HepG2 (cell line): ENCODE results near the gene C11orf71. TPM values are rescaled to one million over a fixed set of nuclear protein-coding genes. Genes with fewer than 3 reads are reported as not detected.

ENCODE experiments used
- ATAC-seq: fragments of 200-7000 bp; cut with Tn5 transposase; 3 replicates; pipeline ENCODE4 v1.9.1; 2020; ENCODE audit warnings: mild to moderate bottlenecking, moderate library complexity
- BruUV-seq: library from RNA; stranded (reverse); fragments of 400-500 nt; replicated peaks from 2 replicates; lab custom pipeline; 2021; lab: Mats Ljungman, UMichigan
- CTCF ChIA-PET: fragments of 300-600 bp; formaldehyde crosslinking; extraction: SDS; loops from one replicate; lab custom pipeline; 2021; ENCODE audit warnings: low total read pairs, inconsistent platforms, low intra/inter-chr PET ratio; lab: Yijun Ruan, JAX
- POLR2A ChIA-PET: fragments of 350-600 bp; sonication (Branson Sonifier 250); formaldehyde crosslinking; loops from one replicate; lab custom pipeline; 2020; ENCODE audit warnings: antibody characterized with exemption, inconsistent platforms; lab: Yijun Ruan, JAX
- DNase-seq: peaks from one replicate; pipeline ENCODE4 v3.0.0-alpha.2; 2015; ENCODE audit warnings: low spot score
- FAIRE-seq: peaks from 3 replicates; lab custom pipeline; 2011; peaks lifted over from hg19 to GRCh38; lab: Jason Lieb, UNC
- H2AFZ ChIP-seq: one replicate; pipeline ENCODE4 v1.6.1; 2011; ENCODE audit warnings: low read length, inconsistent platforms
- H3K27ac ChIP-seq: fragments of 300-600 bp; 3 replicates; pipeline ENCODE4 v1.8.0; 2011; ENCODE audit warnings: mixed run types, mild to moderate bottlenecking, mixed read lengths, low read length, inconsistent platforms; ENCODE audit not compliant: insufficient read depth; ENCODE audit errors: extremely low read length
- H3K27me3 ChIP-seq, 2 experiments: fragments of 200-600 bp in 1 of 2; 2 replicates in 1 of 2; 3 replicates in 1 of 2; pipeline versions ENCODE4 v1.6.0 to v1.8.0; 2011; ENCODE audit warnings: low read length in 2 of 2, mild to moderate bottlenecking in 2 of 2, moderate library complexity in 2 of 2, inconsistent platforms in 1 of 2; ENCODE audit not compliant: insufficient read depth in 2 of 2, control insufficient read depth in 1 of 2
- H3K36me3 ChIP-seq, 2 experiments: fragments of 200-600 bp in 1 of 2; replicated peaks in 1 of 2; 2 replicates in 1 of 2; 3 replicates in 1 of 2; pipeline versions ENCODE4 v1.5.1 to v1.8.0; 2011; ENCODE audit warnings: low read length in 2 of 2, inconsistent platforms in 1 of 2; ENCODE audit not compliant: insufficient read depth in 2 of 2, control insufficient read depth in 1 of 2
- H3K4me1 ChIP-seq: 2 replicates; pipeline ENCODE4 v1.5.1; 2012; ENCODE audit warnings: low read length, inconsistent platforms; ENCODE audit not compliant: insufficient read depth
- H3K4me2 ChIP-seq: 2 replicates; pipeline ENCODE4 v1.6.0; 2011; ENCODE audit warnings: low read depth, low read length, inconsistent platforms
- H3K4me3 ChIP-seq, 3 experiments: fragments of 200-600 bp in 1 of 3; sonication (generic), shearing (Covaris generic) in 1 of 3; replicated peaks in 1 of 3; 2 replicates each; pipeline ENCODE4 v1.5.1; 2011 to 2016; ENCODE audit warnings: low read length in 3 of 3, inconsistent platforms in 2 of 3, low read depth in 2 of 3, mild to moderate bottlenecking in 2 of 3, control low read depth in 1 of 3, mixed read lengths in 1 of 3; ENCODE audit not compliant: insufficient read depth in 1 of 3
- H3K79me2 ChIP-seq: one replicate; pipeline ENCODE4 v1.6.1; 2011; ENCODE audit warnings: low read length, inconsistent platforms; ENCODE audit not compliant: insufficient read depth
- H3K9ac ChIP-seq: 2 replicates; pipeline ENCODE4 v1.6.0; 2011; ENCODE audit warnings: mild to moderate bottlenecking, low read depth, low read length, inconsistent platforms; ENCODE audit not compliant: insufficient read depth
- H3K9me3 ChIP-seq: 2 replicates; pipeline ENCODE4 v1.5.1; 2012; ENCODE audit warnings: mild to moderate bottlenecking, low read length
- H4K20me1 ChIP-seq: 2 replicates; pipeline ENCODE4 v1.6.0; 2011; ENCODE audit warnings: inconsistent platforms, mild to moderate bottlenecking, low read length, moderate library complexity; ENCODE audit not compliant: insufficient read depth
- CHCHD3 ChIP-seq: sonication (generic); formaldehyde crosslinking; IDR thresholded peaks from 2 replicates; pipeline ENCODE4 v1.8.0; 2022; ENCODE audit warnings: mild to moderate bottlenecking, missing genetic modification reagents, moderate library complexity
- FOXC1 ChIP-seq: sonication (generic); formaldehyde crosslinking; IDR thresholded peaks from 2 replicates; pipeline ENCODE4 v1.8.0; 2022; ENCODE audit warnings: mild to moderate bottlenecking, missing genetic modification reagents, borderline replicate concordance
- NONO ChIP-seq, 2 experiments: fragments of 450-650 bp in 1 of 2; sonication (generic) in 1 of 2; formaldehyde crosslinking in 1 of 2; IDR thresholded peaks in 1 of 2; conservative IDR thresholded peaks in 1 of 2; 2 replicates each; pipeline versions ENCODE4 v1.6.1 to v1.8.0; 2017 to 2022; ENCODE audit warnings: mild to moderate bottlenecking in 1 of 2, missing genetic modification reagents in 1 of 2, moderate library complexity in 1 of 2
- TGIF2 ChIP-seq: IDR thresholded peaks from 2 replicates; pipeline ENCODE4 v1.6.1; 2016; ENCODE audit warnings: control low read depth, missing compliant biosample characterization
- ZFX ChIP-seq: sonication (generic); formaldehyde crosslinking; IDR thresholded peaks from 2 replicates; pipeline ENCODE4 v1.4.0; 2020; ENCODE audit warnings: mild to moderate bottlenecking, low read depth, missing genetic modification reagents, moderate library complexity
- WGBS: methylation state at CpG from one replicate; pipeline ENCODE4 v1.1.6; 2017; ENCODE audit warnings: low lambda C conversion rate; 5-methylcytosine and 5-hydroxymethylcytosine counted together
- in situ Hi-C: cut with HindIII; loops from 2 replicates; pipeline ENCODE4 v1.10.0; 2017; ENCODE audit warnings: low pct_unique_long_range_greater_than_20kb; ENCODE audit not compliant: extremely low pct_ligation_motif_present
- intact Hi-C: fragments of 100-400 bp; cut with micrococcal nuclease; formaldehyde crosslinking; loops from one replicate; pipeline ENCODE4 v1.10.0; 2022; ENCODE audit not compliant: unreplicated experiment
- polyA plus RNA-seq, 8 experiments: library from polyadenylated mRNA; depleted of rRNA in 3 of 8; stranded (reverse) in 7 of 8; unstranded in 1 of 8; fragments of >200 nt; fragmentation: Illumina TruSeq in 4 of 8; extraction: Trizol in 4 of 8; gene quantifications; 2 replicates each; pipeline versions ENCODE4 v1.2.1 to v1.2.3, GENCODE V29; 2011 to 2016; ENCODE audit warnings: low read depth in 4 of 8, missing spikeins in 1 of 8, mixed read lengths in 1 of 8; ENCODE audit not compliant: insufficient read depth in 1 of 8
- total RNA-seq, 5 experiments: library from RNA; depleted of rRNA; stranded (reverse); fragments of >200 nt; fragmentation: Illumina TruSeq; extraction: Trizol; gene quantifications; 2 replicates each; pipeline ENCODE4 v1.2.3, GENCODE V29; 2016; ENCODE audit warnings: low read depth in 1 of 5

Gene C11orf71
- total and polyA plus RNA-seq, 2 of the 13 experiments (the other 11 are each of a cell fraction or from before 2014, with no cell fraction given): 7.1 to 7.8 TPM

- DNase-seq (no peak), ATAC-seq (no peak), FAIRE-seq (no peak)
- Histone ChIP-seq H3K9me3 (no peaks in the 10 kb centered on the region), H3K27ac (no peak overlapping the region), H3K4me1 (no peaks in the 10 kb centered on the region), H3K9ac (no peak overlapping the region), H3K79me2 (no peaks in the 10 kb centered on the region), H3K27me3 (no peaks in the 10 kb centered on the region; a peak in 1 of 5 replicates), H2AFZ (no peak overlapping the region), H3K36me3 (no peaks in the 10 kb centered on the region), H4K20me1 (no peaks in the 10 kb centered on the region), H3K4me3 (no peak overlapping the region), H3K4me2 (no peak overlapping the region)
- 0% methylated on average over 1 of the region's 1 CpG for WGBS
- no peak for TF ChIP-seq FOXC1
- TF ChIP-seq TGIF2 (CRISPR knock-in tag): no peak
- TF ChIP-seq ZFX (CRISPR knock-in tag): no peak
- TF ChIP-seq CHCHD3 (CRISPR knock-in tag): no peak
- BruUV-seq: no TSS peak
- in situ Hi-C loops (no loop called here), intact Hi-C loops (no loop called here)
- CTCF ChIA-PET: no interaction called here
- POLR2A ChIA-PET: no interaction called here
Observed at GRCh38 chr11:114386545-114386944, 13.8 kb downstream of the C11orf71 start.

- ATAC-seq: no peak
- H3K4me3 ChIP-seq: no peak overlapping the region
- no peak overlapping the region for H2AFZ ChIP-seq
- H3K27ac ChIP-seq: no peak overlapping the region
- intact Hi-C loops: no loop called here
- H3K4me2 ChIP-seq: no peak overlapping the region
- no peak for TF ChIP-seq NONO (IDR thresholded peaks at IDR 0.05)
- no peak for TF ChIP-seq NONO (CRISPR knock-in tag; conservative IDR thresholded peaks at IDR 0.05)
- CTCF ChIA-PET: no interaction called here
- in situ Hi-C loops: no loop called here
- no peaks in the 10 kb centered on the region; a peak in 1 of 5 replicates for H3K27me3 ChIP-seq
- no peak overlapping the region for H3K9ac ChIP-seq
- no peaks in the 10 kb centered on the region for H3K79me2 ChIP-seq
- no peak for DNase-seq
- H3K36me3 ChIP-seq: no peaks in the 10 kb centered on the region
- FAIRE-seq: no peak
- no peaks in the 10 kb centered on the region for H4K20me1 ChIP-seq
- no peaks in the 10 kb centered on the region for H3K9me3 ChIP-seq
- H3K4me1 ChIP-seq: no peaks in the 10 kb centered on the region
- POLR2A ChIA-PET: no interaction called here
- WGBS: 4% methylated on average over 2 of the region's 2 CpGs
- no TSS peak for BruUV-seq
Observed at GRCh38 chr11:114386131-114386530, 14.2 kb downstream of the C11orf71 start.
